ENCODE measurements around the gene SAT2. TPM values are rescaled to one million over a fixed set of nuclear protein-coding genes. Genes with fewer than 3 reads are reported as not detected.
"Not testable (repeated sequence)": the region's sequence is repeated elsewhere in the genome, so short reads cannot be mapped to it uniquely, and the experiment has no call there.

The SAT2 gene
- total and polyA plus RNA-seq, 7 donors: 72.9 to 116 (median 104) TPM

DNA sequence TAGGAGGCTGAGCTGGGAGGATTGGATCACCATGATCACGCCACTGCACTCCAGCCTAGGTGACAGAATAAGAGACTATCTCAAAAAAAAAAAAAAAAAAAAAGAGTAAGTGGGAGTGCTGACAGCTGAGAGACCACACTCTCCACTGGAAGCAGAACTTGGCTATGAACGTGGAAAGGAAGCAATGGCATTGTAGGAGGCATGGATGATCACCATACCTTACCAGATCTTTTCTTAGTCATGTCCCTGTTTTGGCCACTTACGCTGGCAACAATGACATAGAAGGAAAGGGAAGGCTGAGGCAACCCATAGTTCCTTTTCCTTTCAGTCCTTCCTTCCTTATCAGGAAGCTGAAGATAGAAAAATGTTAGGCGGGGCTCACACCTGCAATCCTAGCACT lies 19.4 kb upstream of the SAT2 start:
- TF ChIP-seq POLR2AphosphoS5 (IDR thresholded peaks at IDR 0.05): no peak
- intact Hi-C loops (cut with DNase I): no loop called here
- Histone ChIP-seq H3K27ac (no peak overlapping the region), H3K9me3 (no peaks in the 10 kb centered on the region), H3K36me3 (no peaks in the 10 kb centered on the region), H3K27me3 (peaks cover 11 to 59% (median 27%) of the 10 kb centered on the region in 3 donors), H3K4me1 (peaks cover 0 to 21% (median 18%) of the 10 kb centered on the region in 4 donors), H3K4me3 (no peak overlapping the region)
- no peak for DNase-seq
- 78 to 84% methylated on average over 4 of the region's 4 CpGs for WGBS, 2 donors

DNA sequence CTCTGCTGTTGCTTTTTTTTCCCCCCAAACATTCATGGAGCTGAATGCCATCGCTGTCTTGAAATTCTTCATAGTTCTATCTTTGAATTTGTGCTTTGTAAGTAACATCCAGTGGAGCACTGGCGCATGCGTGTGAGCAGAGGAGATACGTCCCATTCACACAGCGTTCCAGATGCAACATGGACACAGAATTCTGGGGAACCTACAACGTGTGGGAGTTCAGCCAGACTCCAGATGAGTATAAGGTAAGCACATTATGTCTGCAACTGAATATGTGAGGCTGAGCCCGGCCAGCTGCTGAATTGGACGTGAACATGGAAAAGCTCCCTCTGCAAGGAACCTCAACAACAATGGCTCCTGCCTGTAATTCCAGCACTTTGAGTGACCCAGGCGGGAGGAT lies 18.8 kb upstream of the SAT2 start:
- Histone ChIP-seq H3K4me3 (no peak overlapping the region), H3K9me3 (no peaks in the 10 kb centered on the region), H3K4me1 (peaks cover 0 to 16% (median 14%) of the 10 kb centered on the region in 4 donors), H3K36me3 (no peaks in the 10 kb centered on the region), H3K27me3 (peaks cover 7 to 53% (median 22%) of the 10 kb centered on the region in 3 donors), H3K27ac (no peak overlapping the region)
- 81 to 85% methylated on average over 9 of the region's 9 CpGs for WGBS, 2 donors
- intact Hi-C loops (cut with DNase I): no loop called here
- no peak for TF ChIP-seq POLR2AphosphoS5 (IDR thresholded peaks at IDR 0.05)
- no peak for TF ChIP-seq EP300 (IDR thresholded peaks at IDR 0.05)
- TF ChIP-seq, protein P1, sequence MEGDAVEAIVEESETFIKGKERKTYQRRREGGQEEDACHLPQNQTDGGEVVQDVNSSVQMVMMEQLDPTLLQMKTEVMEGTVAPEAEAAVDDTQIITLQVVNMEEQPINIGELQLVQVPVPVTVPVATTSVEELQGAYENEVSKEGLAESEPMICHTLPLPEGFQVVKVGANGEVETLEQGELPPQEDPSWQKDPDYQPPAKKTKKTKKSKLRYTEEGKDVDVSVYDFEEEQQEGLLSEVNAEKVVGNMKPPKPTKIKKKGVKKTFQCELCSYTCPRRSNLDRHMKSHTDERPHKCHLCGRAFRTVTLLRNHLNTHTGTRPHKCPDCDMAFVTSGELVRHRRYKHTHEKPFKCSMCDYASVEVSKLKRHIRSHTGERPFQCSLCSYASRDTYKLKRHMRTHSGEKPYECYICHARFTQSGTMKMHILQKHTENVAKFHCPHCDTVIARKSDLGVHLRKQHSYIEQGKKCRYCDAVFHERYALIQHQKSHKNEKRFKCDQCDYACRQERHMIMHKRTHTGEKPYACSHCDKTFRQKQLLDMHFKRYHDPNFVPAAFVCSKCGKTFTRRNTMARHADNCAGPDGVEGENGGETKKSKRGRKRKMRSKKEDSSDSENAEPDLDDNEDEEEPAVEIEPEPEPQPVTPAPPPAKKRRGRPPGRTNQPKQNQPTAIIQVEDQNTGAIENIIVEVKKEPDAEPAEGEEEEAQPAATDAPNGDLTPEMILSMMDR (IDR thresholded peaks at IDR 0.05): no peak
- no peak for TF ChIP-seq POLR2A (IDR thresholded peaks at IDR 0.05)
- no peak for DNase-seq

DNA sequence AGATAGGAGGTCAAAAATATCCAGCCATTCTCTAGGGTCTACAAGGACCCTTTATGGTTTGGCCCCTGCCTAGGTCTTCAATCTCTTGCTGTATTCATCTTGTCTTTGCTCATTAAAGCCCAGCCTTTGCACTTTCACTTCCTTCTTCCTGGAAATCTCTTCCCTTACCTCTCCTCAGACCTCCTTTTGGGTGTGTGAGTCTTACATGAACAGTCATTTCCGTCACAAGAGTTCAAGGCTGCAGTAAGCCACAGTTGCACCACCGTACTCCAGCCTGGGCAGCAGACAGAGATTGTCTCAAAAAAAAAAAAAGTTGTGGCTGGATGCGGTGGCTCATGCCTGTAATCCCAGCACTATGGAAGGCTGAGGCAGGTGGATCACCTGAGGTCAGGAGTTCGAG lies 17.2 kb upstream of the SAT2 start:
- TF ChIP-seq EP300 (IDR thresholded peaks at IDR 0.05): no peak
- TF ChIP-seq POLR2AphosphoS5 (IDR thresholded peaks at IDR 0.05): no peak
- TF ChIP-seq, protein P1 (IDR thresholded peaks at IDR 0.05): no peak
- TF ChIP-seq POLR2A (IDR thresholded peaks at IDR 0.05): no peak
- peaks cover 0 to 36% (median 8%) of the 10 kb centered on the region in 3 donors for H3K27me3 ChIP-seq
- no peaks in the 10 kb centered on the region for H3K9me3 ChIP-seq
- intact Hi-C loops (cut with DNase I): no loop called here
- no peak overlapping the region for H3K4me3 ChIP-seq
- WGBS, 2 donors: 75 to 83% methylated on average over 4 of the region's 4 CpGs
- H3K36me3 ChIP-seq: no peaks in the 10 kb centered on the region
- no peak for DNase-seq
- no peaks in the 10 kb centered on the region for H3K4me1 ChIP-seq
- H3K27ac ChIP-seq: no peak overlapping the region

DNA sequence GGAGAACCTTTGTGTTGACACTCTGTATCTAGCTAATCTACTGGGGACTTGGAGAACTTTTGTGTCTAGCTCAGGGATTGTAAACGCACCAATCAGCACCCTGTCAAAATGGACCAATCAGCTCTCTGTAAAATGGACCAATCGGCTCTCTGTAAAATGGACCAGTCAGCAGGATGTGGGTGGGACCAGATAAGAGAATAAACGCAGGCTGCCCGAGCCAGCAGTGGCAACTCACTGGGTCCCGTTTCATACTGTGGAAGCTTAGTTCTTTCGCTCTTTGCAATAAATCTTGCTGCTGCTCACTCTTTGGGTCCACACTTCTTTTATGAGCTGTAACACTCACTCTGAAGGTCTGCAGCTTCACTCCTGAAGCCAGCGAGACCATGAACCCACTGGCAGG lies 14.0 kb upstream of the SAT2 start:
- H3K36me3 ChIP-seq; H3K4me3 ChIP-seq; H3K27ac ChIP-seq; DNase-seq; H3K9me3 ChIP-seq; intact Hi-C loops (cut with DNase I); H3K4me1 ChIP-seq; H3K27me3 ChIP-seq: not testable (repeated sequence)
- WGBS, 2 donors: 56 to 60% methylated on average over 7 of the region's 7 CpGs

DNA sequence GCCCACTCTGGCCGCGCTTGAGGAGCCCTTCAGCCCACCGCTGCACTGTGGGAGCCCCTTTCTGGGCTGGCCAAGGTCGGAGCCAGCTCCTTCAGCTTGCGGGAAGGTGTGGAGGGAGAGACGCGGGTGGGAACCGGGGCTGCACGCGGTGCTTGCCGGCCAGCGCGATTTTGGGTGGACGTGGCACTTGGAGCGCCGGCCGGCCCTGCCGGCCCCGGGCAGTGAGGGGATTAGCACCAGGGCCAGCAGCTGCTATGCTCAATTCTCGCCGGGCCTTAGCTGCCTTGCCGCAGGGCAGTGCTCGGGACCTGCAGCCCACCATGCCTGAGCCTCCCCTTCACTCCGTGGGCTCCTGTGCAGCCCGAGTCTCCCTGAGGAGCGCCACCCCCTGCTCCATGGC lies 13.2 kb upstream of the SAT2 start:
- H3K36me3 ChIP-seq: no peaks in the 10 kb centered on the region
- H3K9me3 ChIP-seq: no peaks in the 10 kb centered on the region
- 95% methylated on average over 26 of the region's 26 CpGs for WGBS, 2 donors
- TF ChIP-seq, protein P1 (IDR thresholded peaks at IDR 0.05): no peak
- TF ChIP-seq POLR2A (IDR thresholded peaks at IDR 0.05) (no peak), EP300 (IDR thresholded peaks at IDR 0.05) (no peak), POLR2AphosphoS5 (IDR thresholded peaks at IDR 0.05) (no peak)
- intact Hi-C loops (cut with DNase I): no loop called here
- peaks cover 0 to 10% (median 0%) of the 10 kb centered on the region in 3 donors for H3K27me3 ChIP-seq
- no peak overlapping the region for H3K4me3 ChIP-seq
- no peaks in the 10 kb centered on the region for H3K4me1 ChIP-seq
- H3K27ac ChIP-seq: no peak overlapping the region
- DNase-seq: no peak

DNA sequence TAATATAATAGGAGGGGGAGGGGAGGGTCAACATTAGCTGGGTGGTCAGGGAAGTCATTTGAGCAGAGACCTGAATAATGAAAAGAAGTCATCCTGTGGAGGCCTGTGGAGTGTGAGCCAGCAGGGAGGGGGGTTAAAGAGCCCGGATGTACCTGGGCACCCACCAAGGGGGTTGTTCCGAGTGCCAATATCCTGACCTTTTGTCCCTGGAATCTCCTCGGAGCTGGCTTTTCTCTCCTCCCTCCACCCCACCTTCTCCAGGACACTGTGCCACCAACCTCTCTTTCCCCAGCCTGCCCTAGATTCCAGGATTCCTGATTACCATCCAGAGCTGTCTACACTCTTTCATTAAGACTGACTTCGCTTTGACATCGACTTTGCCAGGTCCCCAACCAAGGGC lies 8.5 kb upstream of the SAT2 start:
- Histone ChIP-seq H3K9me3 (no peaks in the 10 kb centered on the region), H3K27ac (no peak overlapping the region), H3K4me3 (no peak overlapping the region), H3K27me3 (no peaks in the 10 kb centered on the region), H3K36me3 (no peaks in the 10 kb centered on the region), H3K4me1 (no peaks in the 10 kb centered on the region)
- no peak for DNase-seq
- TF ChIP-seq POLR2A (IDR thresholded peaks at IDR 0.05) (no peak), EP300 (IDR thresholded peaks at IDR 0.05) (no peak), POLR2AphosphoS5 (IDR thresholded peaks at IDR 0.05) (no peak)
- TF ChIP-seq, protein P1 (IDR thresholded peaks at IDR 0.05): no peak
- intact Hi-C loops (cut with DNase I): no loop called here
- WGBS, 2 donors: 67 to 71% methylated on average over 5 of the region's 5 CpGs
